HG02759 (cell line): ENCODE measurements around the gene VSIG2.

Source experiments
- ATAC-seq: cut with Tn5 transposase; IDR thresholded peaks from one replicate; pipeline ENCODE4 v1.9.1; 2021; ENCODE audit warnings: mild to moderate bottlenecking, moderate library complexity; ENCODE audit not compliant: unreplicated experiment

VSIG2 gene

DNA sequence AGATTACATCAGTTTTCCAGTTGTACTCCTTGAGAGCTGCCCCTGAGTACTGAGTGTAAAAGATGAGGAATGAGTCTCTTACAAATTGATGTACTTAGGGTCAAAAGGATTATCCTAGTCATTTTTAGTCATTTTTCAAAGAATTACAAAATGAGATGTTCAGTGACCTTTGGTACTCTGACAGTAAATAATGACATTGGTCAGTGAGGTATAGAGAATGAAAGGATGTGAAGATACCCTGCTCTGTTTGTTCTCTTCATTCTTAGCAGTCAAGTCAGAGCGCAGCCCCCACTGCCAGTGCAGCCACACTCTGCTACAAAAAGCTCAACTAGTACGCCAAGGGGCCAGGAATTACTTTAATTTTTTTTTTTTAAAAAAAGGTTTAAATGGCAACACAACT, 14.1 kb upstream of the VSIG2 start:
- ATAC-seq = no peak

DNA sequence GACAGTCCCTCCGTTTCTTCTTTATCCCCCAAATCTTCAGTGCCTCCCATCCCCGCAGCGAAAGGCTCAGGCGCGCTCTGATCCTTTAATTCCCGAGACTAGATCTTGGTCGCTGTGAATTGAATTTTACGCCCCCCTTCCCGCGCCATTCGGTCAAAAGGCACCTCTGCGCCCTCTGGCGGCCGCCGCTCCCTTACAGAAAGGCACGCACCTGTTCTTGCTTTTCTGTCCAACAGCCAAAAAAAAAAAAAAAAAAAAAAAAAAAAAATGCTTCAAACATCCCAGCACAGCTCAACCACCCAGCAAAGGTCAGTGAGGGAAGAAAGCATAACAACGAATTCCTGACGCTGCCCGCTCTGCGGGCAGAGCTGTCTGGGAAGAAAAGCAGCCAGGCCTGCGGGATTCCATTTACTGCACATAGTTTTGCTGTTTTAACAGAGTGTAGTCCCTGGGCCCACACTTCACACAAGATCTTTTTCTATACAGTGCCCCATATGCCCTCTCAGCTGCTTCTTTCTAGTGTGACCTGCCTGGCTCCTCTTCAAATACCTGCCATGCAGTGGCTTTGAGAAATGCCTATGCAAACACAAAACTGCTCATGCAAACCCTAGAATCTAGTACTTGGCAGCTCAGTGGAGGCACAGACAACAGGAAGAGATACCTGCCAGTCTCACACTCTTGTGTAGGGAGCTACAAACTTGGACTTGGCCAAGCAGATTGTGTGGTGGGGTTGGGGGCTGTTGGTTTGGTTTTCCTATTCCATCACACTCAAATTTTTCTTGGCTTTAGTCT, 11.3 kb upstream of the VSIG2 start:
- no peak for ATAC-seq

DNA sequence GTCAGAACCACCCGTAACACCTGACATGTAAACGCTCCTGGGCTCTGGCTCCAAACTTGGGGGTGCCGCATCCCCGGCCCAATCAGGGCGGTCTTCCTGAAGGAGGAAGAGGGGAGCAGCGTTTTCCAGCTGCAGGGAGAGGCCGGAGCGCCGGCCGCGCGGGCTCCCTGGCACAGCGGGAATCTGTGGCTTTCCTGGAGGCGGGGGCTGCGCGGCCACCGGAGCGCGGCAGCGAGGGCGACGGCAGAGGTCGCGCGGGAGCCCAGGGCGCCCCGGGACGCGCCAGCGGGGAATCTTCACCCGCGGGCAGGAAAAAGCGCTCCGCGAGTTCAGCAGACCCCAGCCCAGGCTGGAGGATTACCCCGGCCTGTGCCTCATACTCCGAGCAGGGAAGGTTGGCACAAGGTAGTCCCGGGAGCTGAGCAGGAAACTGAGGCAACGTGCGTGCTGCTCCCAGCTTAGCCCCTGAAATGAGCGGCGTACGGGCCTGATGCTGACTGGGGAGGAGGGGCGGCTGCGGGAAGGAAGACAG, 10.6 kb upstream of the VSIG2 start:
- ATAC-seq = peak; percentile 8

DNA sequence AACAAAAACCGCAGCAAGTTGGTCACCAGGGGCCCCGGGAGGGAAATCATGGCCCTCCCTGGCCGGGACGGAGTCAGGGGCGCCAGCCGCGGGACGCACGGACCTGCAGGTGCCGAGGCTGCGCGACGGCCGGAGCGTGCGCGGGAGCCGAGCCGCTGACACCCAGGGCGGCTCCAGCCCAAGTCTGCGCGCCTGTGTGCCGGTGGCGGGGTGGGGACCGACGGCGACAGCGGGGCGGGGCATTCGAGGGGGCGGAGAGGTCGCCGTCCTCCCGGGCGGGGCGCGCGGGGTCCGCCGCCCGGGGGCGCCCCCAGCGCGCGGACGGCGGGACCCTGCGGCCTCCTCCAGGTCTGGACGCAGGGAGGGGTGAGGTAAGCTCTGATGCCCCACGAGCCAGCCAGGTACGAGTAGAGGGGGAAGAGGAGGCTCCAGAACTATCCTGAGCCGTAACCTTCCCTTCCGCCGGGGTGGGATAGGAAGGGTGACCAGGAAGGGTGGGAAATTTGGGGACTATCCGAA, 10.1 kb upstream of the VSIG2 start, which contains the start of gene ESAM:
TSS of gene ESAM (minus strand) at position 186 of the 519 bp plus-strand sequence. CDS start at position 50, 136 bp downstream.
- peak; percentile 66 for ATAC-seq

DNA sequence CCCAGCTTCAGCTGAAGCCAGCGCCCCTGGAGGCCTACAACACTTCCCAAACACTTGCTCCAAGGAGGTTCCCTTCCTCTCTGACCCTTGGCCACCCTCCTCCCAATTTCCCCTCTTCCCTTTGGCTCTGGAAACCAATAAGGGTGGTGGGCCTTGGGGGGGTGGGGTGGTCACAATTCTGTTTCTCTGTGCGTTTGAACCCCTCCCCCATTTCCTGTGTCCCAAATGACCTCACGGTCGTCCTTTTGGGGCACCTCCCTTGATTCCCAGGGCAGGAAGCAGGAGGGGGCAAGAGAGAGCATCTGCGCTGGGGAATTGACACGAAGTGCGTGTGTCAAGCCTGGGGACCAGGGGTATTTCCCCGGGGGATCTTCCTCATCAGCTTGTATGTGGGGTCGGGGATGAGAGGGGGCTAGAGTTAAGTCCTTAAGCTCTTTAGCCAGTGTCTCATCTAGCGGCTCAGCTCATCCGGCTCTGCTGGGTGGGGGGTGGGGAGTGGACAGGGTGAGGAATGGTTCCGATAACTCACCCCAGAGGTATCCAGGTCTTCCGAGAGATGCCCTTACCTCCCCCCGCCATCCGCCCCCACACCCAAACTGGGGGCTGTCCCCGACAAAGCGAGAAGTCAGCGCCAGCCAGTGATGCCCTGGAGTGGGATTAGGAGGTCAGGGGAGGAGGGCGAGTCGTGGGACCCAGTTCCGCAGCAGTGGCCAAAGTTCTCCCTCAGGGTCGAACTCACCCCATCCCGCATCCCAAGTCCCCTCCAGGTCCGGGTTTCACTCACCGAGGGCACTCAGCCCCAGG, 9.4 kb upstream of the VSIG2 start:
- peak; percentile 4 for ATAC-seq

DNA sequence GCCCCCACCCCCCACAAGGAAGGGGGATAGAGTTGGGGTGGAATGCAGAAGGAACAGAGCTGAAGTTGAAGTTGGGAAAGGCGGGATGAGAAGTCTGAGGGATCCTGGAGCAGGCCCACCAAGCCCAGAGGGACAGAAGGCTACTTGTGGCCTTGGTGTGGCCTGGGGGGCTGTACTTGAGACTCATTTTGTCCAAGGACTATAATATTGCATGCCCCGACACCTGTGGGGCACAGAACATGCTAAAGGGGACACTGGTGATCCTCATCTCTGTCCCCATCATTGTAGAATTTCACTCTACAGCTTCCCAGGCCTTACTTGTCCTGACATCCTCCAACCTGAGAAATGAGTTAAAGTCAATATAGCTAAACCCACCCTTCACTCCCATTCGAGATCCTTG, 8.8 kb upstream of the VSIG2 start:
- ATAC-seq = no peak

DNA sequence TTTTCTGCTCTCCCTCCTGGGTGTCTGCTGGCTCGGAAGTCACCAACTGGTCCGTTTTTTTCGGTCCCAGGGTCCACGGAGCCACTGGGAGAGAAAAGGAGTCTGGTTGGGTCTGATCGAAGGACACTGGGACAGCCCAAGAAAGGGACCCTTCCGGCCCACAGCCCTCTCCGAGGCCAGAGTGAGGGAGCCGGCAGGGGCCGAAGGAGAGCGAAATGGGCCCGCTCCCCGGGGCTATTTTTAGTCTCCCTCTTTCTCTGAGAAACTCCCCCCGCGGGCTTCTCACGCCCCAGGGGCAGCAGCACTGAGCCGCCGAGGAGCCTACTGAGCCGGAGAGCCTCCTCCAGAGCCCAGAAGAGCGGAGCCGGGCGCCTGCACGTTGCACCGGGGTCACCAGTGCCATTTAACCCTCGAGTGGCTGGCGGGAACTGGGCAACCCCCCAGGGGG, 8.2 kb upstream of the VSIG2 start:
- peak; percentile 20 for ATAC-seq

DNA sequence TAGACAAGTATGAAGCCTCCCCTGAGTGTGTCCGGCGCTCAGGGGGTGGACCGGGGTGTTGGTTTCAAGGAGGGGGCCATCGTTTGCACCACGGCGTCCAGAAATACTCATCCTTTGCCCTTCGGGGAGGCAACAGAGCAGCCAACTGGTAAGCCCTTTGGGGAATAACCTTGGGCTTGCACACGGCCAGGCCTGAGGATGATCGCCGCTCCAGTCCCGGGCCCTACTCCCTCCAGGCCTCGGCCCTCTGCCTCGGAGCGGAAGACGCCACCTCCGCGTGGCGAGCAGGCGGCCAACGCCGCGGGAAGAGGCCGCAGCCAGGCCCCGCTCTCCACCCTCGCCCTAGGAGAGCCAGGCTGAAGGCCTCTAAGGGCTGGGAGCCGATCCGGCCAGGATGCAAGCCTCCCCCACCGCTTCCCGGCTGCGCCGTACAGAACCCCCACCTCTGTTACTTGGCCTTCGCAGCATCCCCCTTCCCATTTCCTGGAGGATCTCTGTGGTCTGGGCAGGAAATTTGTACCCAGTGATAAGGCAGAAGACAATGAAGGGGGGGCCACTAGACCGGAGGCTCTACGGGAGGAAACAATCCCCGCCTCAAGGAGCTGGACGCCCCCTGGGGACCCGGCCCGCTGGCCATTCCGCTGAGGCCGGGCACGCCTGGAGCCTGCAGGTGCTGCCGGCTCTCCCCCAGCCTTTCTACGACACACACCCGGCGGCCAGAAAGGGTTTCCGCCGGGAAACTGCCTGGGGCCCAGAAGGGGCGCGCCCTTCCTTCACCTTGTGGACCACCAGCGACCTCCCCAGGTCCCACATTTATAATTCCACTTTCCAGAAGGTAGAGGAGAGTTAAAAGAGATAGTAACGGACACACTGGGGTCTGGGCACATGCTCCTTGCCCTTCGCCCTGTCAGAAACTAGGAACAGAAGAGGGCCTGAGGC, 7.5 kb upstream of the VSIG2 start:
- peak; percentile 2 for ATAC-seq

DNA sequence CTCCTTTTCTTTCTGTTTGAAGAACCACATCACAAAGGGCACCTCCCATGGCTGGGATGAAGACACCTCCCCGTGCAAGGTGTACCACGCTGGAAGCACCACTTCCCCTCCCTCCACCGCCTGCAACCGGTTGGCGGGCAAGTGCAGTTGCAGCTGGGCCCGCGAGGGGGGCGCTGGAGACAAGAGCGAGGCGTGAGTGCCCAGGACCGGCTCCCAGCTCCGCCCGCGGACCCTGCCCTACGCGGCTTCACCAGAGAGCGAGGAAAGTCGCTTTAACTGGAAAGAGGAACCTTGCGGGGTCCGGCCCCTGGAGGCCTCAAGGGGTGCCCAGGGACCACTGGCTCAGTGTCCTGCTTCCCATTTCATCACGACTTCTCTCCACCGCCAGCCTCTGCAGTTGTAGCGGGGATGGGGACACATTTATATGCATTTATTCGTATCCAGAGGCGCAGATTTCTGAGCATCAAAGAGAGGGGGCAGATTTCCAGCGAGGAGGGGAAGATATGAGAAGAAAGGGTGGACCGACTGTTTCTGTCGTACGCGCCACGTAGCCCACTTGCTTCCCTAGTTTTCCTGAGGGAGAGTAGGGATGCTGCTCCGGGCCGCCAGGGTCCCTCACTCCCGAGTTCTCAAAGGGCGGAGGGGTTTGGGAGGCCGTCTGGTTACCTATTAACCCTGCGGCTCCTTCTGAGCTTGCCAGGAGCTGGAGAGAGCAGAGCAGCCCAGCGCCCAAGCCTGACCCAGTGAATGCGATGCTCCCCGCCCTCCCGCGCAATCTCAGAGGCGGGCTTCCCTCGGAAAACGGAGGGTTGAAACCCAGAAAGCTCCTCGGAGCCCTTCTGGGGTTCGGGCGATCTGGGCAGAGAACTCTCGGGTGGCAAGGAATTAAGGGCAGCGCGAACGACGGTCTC, 6.6 kb upstream of the VSIG2 start:
- peak; percentile 51 for ATAC-seq

DNA sequence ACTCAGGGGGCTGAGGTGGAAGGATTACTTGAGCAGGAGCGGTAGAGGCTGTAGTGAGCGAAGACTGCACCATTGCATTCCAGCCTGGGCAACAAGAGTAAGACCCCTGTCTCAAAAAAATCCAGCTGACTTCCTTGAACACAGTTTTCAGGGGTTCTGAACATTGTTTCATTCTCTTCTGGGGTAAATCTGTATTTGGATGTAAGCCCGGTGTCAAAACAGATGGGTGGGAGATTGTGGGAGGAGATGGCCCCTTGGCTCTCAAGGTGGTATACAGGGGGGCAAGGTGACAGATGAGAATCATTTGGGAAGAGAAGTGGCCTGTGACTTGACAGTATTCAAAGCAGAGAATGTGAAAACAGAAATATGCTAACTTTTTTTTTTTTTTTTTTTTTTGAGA, 5.3 kb upstream of the VSIG2 start:
- no peak for ATAC-seq

DNA sequence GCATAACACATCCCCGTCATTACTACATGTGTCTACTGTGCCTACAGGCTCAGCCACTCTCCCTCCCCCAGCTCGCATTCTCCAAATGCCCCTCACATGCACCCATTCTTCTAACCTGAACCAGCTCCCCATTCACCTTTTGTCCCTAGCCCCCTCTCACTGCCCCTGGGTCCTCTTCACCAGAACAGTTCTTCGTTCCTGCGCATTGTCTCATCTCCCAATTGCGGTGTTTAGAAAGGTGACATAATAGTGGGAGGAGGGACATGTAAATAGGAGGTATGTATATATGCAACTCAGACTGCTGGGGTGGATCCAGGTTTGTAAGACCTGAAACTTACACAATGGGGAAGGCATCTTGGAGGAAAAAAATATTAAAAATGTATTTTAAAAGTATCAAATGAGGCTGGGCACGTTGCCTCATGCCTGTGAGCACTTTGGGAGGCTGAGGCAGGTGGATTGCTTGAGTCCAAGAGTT, 4.7 kb upstream of the VSIG2 start:
- no peak for ATAC-seq

DNA sequence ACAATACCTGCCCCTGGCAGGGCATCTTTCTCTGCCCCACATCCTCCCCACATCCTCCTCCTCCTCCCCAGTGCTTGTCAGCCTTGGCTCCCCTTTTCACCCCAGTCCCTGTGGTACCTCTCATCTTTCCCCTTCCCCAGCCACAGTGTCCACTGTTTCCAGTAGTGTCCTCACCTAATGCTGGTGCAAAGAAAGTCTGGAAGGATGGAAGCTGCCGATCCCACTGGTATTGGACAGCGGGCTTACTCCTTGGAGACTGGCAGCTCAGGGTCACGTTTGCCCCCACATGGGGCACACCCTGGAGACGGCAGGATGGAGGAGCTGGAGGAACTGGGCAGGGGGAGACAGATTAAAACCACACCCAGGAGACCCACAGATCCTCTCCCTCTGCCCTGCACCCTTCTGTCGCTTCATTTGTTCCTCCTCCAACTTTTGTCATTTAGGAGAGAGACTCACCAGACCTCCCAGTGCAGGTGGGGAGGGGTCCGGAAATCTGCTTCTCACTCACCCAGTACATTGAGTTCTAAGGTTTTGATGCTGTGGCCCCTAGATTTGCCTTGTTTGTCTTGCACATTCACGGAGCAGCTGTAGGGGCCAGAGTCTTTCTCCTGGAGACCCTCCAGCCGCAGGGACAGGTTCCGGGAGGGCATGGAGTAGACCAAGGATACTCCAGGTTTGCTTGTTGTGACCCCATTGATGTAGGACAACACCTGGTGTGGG, 4.1 kb upstream of the VSIG2 start:
- ATAC-seq = no peak

DNA sequence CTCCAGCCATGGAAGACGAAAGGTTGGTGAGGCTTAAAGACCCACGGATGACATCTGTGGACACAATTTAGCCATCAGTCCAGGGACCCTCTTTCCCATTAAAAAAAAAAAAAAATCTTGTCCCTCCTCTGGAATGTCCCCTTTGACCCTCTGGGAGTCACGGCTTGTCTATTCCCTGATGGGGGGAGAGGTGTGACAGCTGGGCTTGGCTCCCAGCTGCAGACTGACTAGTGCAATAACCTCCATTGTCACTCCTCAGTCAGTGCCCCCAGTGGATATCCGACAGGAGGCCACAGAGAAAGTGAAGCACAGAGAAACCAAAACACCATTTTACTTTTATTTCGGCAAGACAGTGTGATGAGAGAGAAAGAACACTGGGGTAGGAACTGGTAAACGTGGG, 2.7 kb upstream of the VSIG2 start:
- no peak for ATAC-seq

DNA sequence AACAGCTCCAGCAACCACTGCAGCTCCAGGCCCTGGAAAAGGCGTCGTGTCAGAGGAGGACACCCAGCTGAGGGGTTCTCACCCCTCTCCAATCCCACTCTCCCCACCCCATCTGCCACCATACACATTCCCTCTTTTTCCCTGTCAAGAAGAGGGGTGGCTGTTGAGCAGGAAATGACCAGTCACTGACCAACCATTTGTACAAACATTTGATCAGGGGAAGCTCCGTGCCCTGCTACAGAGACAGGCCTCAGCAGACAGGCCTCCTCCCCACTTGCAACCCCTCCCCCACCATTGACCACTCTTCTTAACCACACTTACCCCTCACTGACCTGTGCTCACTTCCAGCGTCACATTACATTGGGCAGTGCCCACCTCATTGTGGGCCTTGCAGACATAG, 2.3 kb upstream of the VSIG2 start:
- ATAC-seq = no peak

DNA sequence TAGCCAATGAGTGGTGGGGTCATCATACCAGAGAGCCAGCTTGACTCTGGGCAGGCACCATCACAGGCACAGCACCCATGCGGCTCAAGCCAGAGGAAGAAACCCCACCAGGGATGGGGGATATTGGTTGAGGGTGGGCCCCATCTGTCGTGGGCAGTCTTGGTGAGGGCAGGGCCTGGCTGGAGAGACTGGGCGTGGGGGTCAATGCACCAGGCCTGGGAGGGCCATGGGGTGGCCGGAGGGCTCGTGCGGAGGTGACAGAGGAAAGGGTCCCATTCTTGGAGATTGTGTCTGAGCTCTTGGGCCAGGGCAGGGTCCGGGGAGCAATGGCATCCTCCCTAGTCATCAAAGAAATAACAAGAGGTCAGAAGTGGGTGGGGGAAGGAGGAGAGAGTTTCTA, 1.6 kb upstream of the VSIG2 start:
- ATAC-seq = no peak

DNA sequence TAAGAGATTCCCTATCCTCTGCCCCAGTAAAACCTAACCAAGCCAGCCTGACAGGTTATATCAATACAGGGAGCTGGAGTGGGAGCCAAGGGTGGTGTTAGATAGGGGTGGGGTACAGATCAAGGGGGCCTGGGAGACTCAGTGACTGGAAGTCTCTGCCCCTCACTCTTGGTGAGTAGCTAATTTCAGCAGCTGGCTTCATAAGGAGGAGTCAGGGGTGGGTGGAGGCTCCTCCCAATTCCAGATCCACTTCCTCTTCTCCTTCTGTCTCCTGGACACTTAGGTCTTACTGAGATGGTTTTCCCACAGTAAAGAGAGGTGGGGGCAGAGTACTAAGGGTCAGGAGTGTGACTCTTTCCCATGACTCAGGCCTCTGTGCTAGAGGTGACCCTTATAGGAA, 1.1 kb upstream of the VSIG2 start:
- no peak for ATAC-seq

DNA sequence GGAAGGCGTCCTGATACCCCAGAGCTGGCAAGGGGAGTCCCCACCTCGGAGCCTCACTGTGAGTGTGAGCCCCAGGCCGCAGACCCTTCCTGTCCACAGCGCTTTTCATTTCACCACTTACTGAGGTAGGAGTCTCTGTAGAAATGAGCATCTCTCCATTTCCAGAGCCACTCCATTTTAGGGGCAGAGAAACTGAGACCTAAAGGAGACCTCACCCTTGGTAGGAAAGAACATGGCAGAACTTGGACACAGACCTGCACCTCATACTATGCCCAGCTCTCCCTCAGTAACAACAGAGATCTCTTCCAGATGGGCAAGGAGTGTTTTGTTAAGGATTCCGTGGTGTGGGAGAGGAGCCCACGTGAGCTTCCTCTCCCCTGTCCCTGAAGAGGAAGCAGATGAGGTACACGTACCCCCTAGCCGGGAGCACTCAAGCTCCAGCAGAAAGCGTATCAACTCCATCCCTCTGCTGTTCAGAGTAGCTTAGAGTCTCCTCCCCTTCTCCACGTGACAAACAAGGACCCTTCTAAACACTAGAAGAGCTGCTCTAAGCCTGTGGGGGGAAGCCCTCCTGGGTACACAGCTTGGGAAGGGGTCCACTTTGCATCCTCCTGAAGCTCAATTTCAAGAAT, 532 bp upstream of the VSIG2 start:
- no peak for ATAC-seq

DNA sequence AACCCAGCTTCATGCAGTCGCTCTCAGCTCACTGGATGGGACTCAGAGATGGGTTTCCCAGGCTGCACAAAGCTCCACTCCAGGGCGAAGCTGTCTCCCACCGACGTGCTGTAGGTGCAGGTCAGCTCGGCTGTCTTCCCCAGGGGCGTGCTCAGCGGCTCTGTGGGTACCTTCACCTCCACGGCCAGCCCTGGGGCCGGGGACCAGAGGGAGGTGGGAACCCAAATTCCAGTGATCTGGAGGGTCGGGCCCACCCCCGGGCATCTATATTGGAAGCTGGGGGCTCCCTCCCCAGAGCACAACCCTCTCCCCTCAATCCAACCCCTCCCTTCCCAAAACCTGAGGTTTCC, 689 bp downstream of the VSIG2 start:
- no peak for ATAC-seq
